GM21737 (cell line): ENCODE results near the gene PHYHIPL.

ENCODE experiments used
- ATAC-seq: cut with Tn5 transposase; IDR thresholded peaks from one replicate; pipeline ENCODE4 v1.9.1; 2021; ENCODE audit warnings: mild to moderate bottlenecking, moderate library complexity; ENCODE audit not compliant: unreplicated experiment

The PHYHIPL gene

GRCh38 chr10:59176241-59177030 lies at the start of gene PHYHIPL:
PHYHIPL (plus strand) TSS chr10:59176643; CDS start chr10:59176854, 211 bp downstream.
- no peak for ATAC-seq

GRCh38 chr10:59126991-59127390 lies 49.5 kb upstream of the PHYHIPL start:
- ATAC-seq, result no peak

GRCh38 chr10:59127991-59128390 lies 48.5 kb upstream of the PHYHIPL start:
- ATAC-seq, result no peak

- no peak for ATAC-seq
These were observed 46.6 kb upstream of the PHYHIPL start for GRCh38 chr10:59129867-59130266.

- no peak for ATAC-seq
These were observed 44.8 kb upstream of the PHYHIPL start for GRCh38 chr10:59131666-59132065.

GRCh38 chr10:59133841-59134593 lies 42.4 kb upstream of the PHYHIPL start:
- no peak for ATAC-seq

GRCh38 chr10:59134785-59135184 lies 41.7 kb upstream of the PHYHIPL start:
- no peak for ATAC-seq

- ATAC-seq, result no peak
These were observed 41.2 kb upstream of the PHYHIPL start for GRCh38 chr10:59135275-59135674.

- ATAC-seq, result no peak
These were observed 38.4 kb upstream of the PHYHIPL start for GRCh38 chr10:59138052-59138451.

GRCh38 chr10:59143544-59143943 lies 32.9 kb upstream of the PHYHIPL start:
- no peak for ATAC-seq

- ATAC-seq, result no peak
These were observed 27.7 kb upstream of the PHYHIPL start for GRCh38 chr10:59148701-59149100.

GRCh38 chr10:59155556-59155955 lies 20.9 kb upstream of the PHYHIPL start:
- ATAC-seq, result no peak

- no peak for ATAC-seq
These were observed 8.9 kb upstream of the PHYHIPL start for GRCh38 chr10:59167512-59167911.

- no peak for ATAC-seq
These were observed 3.9 kb upstream of the PHYHIPL start for GRCh38 chr10:59172567-59172966.

- ATAC-seq, result no peak
These were observed 3.0 kb upstream of the PHYHIPL start for GRCh38 chr10:59173414-59173813.

GRCh38 chr10:59175538-59176240 lies 754 bp upstream of the PHYHIPL start:
- no peak for ATAC-seq

- no peak for ATAC-seq
These were observed 771 bp downstream of the PHYHIPL start for GRCh38 chr10:59177031-59177797.

- no peak for ATAC-seq
These were observed 1.4 kb downstream of the PHYHIPL start for GRCh38 chr10:59177836-59178235.

- no peak for ATAC-seq
These were observed 2.6 kb downstream of the PHYHIPL start for GRCh38 chr10:59179068-59179467.

GRCh38 chr10:59180689-59181270 lies 4.3 kb downstream of the PHYHIPL start:
- ATAC-seq, result no peak
